Gastroesophageal sphincter (tissue), 3 donors: ENCODE measurements around the gene ANP32A.

Source experiments
- POLR2A ChIP-seq, 2 donors: fragments of 450-650 bp; IDR thresholded peaks; one replicate each; pipeline ENCODE4 v1.6.1; 2017; ENCODE audit warnings: antibody characterized with exemption in 2 of 2, mild to moderate bottlenecking in 2 of 2, moderate library complexity in 1 of 2
- POLR2AphosphoS5 ChIP-seq: sonication (generic); formaldehyde crosslinking; IDR thresholded peaks from one replicate; pipeline ENCODE4 v1.6.1; 2017; ENCODE audit warnings: antibody characterized with exemption
- TF ChIP-seq, protein P1 (sequence below), 4 experiments: fragments of 200-600 bp in 2 of 4; fragments of 450-650 bp in 2 of 4; sonication (generic) in 1 of 4; IDR thresholded peaks; one replicate each; pipeline ENCODE4 v1.5.1; 2017 to 2019; ENCODE audit warnings: antibody characterized with exemption in 4 of 4, mild to moderate bottlenecking in 2 of 4, moderate library complexity in 2 of 4

DNA sequence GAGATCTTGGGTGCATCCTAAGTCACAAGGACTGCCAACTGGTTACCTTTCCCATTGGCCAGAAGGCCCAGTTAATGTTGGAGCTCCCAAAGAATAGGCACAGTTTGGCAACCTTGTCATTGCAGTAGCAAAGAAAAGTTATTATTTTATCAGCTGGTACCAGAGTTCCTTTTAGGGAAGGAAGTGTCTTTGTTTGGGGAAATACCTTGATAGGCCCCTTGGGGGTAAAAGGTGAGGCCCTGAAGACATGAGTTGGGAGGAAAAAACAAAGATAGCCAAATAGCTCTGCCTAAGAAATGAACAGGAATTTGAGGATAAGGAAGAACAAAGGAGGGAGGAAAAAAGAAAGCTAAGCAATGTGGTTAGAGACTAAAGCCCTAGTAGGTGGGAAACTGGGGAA, 85.8 kb downstream of the ANP32A start:
- TF ChIP-seq POLR2A (IDR thresholded peaks at IDR 0.05) = no peak
- TF ChIP-seq, protein P1, sequence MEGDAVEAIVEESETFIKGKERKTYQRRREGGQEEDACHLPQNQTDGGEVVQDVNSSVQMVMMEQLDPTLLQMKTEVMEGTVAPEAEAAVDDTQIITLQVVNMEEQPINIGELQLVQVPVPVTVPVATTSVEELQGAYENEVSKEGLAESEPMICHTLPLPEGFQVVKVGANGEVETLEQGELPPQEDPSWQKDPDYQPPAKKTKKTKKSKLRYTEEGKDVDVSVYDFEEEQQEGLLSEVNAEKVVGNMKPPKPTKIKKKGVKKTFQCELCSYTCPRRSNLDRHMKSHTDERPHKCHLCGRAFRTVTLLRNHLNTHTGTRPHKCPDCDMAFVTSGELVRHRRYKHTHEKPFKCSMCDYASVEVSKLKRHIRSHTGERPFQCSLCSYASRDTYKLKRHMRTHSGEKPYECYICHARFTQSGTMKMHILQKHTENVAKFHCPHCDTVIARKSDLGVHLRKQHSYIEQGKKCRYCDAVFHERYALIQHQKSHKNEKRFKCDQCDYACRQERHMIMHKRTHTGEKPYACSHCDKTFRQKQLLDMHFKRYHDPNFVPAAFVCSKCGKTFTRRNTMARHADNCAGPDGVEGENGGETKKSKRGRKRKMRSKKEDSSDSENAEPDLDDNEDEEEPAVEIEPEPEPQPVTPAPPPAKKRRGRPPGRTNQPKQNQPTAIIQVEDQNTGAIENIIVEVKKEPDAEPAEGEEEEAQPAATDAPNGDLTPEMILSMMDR (IDR thresholded peaks at IDR 0.05) = no peak
- TF ChIP-seq POLR2AphosphoS5 = no peak
